HG02884 (cell line): ENCODE measurements around the gene NUP93.

Experiments used
- ATAC-seq: cut with Tn5 transposase; IDR thresholded peaks from one replicate; pipeline ENCODE4 v1.9.1; 2021; ENCODE audit warnings: mild to moderate bottlenecking, moderate library complexity; ENCODE audit not compliant: unreplicated experiment

The NUP93 gene

GRCh38 chr16:56729735-56730662 is at the start of gene NUP93:
Gene NUP93, plus strand, starts transcription at chr16:56730129. Its CDS starts 18,119 bp downstream, at chr16:56748248.
- ATAC-seq, result peak; percentile 76

- peak; percentile 95 for ATAC-seq
Measured at GRCh38 chr16:56681939-56682702, 47.8 kb upstream of the NUP93 start, which contains the start of gene MT1X. Gene MT1X, plus strand, starts transcription at chr16:56682470. Its CDS starts 71 bp downstream, at chr16:56682541.

- no peak for ATAC-seq
Measured at GRCh38 chr16:56682703-56683397, 47.1 kb upstream of the NUP93 start.

DNA sequence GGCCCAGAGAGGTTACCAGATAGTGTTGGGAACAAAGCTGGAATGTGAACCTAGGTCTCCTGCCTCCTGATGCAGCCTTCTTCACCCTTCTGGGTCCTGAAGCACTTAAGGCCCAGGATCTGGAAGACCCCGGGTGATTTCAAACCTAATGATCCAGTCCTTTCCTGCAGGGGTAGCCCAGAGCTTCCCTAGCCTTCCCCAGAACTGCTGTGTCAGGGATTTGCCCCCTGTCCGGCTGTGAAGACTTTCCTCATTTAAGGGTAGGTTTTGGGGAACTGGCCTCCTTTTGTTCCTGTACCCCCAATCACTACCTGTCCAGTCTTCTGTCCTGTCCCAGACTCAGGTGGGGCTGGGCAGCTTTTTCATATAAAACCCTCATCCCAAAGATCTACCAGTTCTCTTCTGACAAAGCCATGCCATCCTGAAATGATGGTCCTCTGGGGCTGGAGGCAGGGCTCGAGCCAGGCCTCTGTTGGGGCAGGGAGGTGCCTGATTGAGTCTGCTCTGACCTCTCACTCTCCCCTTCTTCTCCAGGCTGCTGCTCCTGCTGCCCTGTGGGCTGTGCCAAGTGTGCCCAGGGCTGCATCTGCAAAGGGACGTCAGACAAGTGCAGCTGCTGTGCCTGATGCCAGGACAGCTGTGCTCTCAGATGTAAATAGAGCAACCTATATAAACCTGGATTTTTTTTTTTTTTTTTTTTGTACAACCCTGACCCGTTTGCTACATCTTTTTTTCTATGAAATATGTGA is 46.3 kb upstream of the NUP93 start:
- ATAC-seq, result no peak

GRCh38 chr16:56684256-56684925 is 45.5 kb upstream of the NUP93 start:
- no peak for ATAC-seq

- no peak for ATAC-seq
Measured at GRCh38 chr16:56684926-56685590, 44.9 kb upstream of the NUP93 start.

DNA sequence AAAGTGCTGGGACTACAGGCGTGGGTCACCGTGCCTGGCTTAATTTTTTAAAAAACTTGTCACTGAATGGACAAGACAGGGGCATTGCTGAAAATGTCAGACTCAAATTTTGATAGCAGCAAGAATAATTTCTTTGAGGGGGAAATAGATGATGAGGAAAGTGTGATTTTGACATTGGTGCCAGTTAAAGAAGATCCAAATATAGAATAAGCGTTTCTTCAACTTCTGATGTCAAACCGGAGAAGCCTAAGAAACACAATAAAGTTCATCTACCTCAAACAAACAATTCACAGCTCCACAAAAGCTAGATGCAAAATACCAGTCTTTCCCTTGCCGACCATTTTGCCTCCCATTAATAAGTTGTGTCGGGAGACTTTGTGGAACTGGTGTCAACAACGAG is 43.2 kb upstream of the NUP93 start:
- ATAC-seq, result no peak

DNA sequence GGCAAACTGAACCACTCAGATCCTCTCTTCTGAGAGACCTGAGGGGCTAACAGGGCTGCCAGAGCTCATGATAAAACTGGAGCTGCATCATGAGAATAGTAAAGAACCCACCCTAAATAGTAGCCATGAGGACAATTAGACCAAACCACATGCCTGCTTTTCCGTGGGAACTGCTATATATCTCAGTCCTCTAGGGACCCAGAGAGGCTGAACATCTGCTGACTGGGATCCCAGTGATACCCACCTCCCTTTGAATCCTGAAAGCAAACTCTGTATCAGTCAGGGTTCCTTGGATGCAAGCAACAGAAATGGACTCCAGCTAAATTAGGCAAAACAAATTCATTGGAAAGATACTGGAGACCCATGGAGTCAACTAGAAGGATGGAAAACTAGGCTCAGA is 41.2 kb upstream of the NUP93 start:
- no peak for ATAC-seq

GRCh38 chr16:56689171-56689570 is 40.8 kb upstream of the NUP93 start:
- ATAC-seq, result no peak

DNA sequence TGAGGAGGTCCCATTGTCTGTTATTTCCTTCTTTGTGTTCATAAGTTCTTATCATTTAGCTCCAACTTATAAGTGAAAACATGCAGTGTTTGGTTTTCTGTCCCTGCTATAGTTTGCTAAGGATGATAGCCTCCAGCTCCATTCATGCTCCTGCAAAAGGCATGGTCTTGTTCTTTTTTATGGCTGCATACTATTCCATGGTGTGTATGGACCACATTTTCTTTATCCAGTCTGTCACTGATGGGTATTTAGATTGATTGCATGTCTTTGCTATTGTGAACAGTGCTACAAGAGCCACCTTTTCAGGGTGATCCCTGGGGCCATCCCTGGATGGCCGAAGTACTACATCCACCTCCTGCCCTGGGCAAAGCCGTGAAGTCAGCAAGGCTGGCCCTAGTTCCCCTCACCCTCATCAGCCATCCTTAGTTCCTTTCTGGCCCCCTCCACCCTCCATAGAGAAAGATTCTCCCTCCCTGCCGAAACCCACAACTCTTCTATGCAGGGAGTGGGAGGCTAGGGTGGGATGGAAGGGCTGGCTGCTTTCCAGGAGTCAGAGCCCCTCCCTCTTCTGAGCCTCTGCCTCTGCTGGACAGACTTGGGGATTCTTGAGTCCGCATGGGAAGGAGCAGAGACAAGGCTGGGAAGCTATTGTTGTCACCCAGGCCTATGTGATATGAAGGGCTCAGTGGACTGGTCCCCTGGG is 39.4 kb upstream of the NUP93 start:
- no peak for ATAC-seq

- no peak for ATAC-seq
Measured at GRCh38 chr16:56691885-56692284, 38.0 kb upstream of the NUP93 start.

DNA sequence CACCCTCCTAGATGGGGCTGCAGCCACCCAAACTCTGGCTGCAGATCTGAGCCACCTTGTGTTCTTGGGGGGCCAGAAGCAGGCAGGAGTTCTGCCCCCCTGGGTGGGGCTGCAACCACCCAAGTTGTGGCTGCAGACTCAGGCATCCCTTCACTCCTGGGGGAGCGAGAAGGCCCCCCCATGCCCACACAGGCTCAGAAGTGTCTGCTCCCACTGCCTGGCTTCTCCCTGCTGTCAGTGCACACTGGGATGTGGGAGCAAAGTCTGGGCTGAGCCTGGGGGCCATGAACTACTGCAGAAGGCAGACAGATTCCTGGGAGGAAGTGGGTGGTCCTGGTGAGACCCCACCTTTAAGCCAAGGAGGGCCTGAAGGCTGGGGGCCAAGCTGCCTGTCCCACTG is 34.7 kb upstream of the NUP93 start:
- no peak for ATAC-seq

DNA sequence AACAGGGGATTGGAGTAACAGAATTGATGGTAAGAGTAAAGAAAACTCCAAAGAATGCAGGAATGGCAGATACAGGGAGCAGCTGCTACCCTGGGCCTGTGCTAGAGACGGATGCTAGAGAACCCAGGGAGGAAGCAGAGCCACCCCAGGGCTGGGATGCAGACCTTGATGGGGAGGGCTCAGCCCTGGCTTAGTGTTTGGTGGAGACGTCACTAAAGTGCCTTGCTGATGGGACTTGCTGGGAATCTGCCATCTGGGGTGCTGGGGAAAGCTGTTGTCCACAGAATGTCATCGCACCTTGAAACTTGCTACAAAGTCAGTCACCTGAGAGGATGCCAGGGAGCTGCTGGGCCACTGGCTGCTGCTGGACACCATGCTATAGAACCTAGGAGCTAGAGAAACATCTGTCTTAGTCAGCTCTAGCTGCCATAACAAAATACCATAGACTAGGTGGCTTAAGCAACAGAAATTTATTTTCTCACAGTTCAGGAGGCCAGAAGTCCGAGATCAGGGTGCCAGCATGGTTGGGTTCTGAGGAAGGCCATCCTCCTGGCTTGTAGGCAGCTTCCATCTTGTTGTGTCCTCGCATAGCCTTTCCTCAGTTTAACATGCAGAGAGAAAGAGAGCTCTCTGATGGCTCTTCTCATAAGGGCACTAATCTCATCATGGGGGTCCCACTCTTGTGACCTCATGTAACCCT is 32.3 kb upstream of the NUP93 start:
- ATAC-seq, result no peak

DNA sequence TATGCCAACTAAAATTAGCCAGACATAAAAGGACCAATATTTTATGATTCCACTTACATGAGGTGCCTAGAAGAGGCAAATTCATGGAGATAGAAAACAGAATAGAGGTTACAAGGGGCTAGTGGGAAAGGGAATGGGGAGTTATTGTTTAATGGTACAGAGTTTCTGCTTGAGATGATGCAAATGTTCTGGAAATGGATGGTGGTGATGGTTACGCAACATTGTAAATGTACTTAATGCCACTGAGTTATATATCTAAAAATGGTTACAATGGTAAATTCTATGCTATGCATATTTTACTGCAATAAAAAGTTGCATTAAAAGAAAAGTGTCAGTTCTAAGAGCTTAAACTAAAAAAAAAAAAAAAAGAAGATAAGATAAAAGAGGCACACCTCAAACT is 29.7 kb upstream of the NUP93 start:
- ATAC-seq, result no peak

DNA sequence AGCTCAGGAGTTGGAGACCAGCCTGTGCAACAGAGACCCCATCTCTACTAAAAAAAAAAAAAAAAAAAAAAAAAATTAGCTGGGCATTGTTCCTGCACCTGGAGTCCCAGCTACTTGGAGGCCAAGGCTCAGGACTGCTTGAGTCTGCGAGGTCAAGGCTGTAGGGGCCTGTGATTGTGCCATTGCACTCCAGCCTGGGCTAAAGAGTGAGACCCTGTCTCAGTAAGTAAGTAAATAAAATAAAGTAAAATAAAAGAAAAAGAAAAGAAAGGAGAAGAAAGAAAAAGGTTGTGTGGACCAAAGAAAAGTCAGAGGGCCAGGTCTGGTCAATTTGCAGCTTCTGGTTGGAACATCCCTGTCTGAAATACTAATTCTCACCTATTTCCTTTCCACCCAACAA is 29.3 kb upstream of the NUP93 start:
- no peak for ATAC-seq

GRCh38 chr16:56701534-56701933 is 28.4 kb upstream of the NUP93 start:
- ATAC-seq, result no peak

DNA sequence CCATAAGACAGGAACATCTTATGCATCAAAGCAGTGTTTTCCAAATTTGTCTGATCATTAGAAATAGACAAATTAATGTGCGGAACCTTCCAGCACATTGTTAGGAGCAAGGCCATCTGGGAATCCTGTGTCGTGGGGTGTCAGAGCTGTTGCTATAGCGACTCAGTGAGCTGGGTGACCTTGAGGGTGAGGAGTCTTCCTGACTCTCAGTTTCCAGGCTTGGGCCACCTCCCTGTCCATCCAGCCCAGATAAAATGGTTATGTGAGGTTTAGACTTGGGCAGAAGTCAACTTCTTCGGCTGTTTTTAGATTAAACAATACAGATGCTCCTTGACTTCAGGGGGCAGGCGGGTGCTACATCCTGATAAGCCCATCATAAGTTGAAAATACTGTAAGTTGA is 27.1 kb upstream of the NUP93 start:
- no peak for ATAC-seq
